ENCODE results near the gene SLC12A7. TPM values are rescaled to one million over a fixed set of nuclear protein-coding genes. Genes with fewer than 3 reads are reported as not detected.

The SLC12A7 gene
- total RNA-seq, 1 experiment from 2014 or later, result 28.1 TPM

DNA sequence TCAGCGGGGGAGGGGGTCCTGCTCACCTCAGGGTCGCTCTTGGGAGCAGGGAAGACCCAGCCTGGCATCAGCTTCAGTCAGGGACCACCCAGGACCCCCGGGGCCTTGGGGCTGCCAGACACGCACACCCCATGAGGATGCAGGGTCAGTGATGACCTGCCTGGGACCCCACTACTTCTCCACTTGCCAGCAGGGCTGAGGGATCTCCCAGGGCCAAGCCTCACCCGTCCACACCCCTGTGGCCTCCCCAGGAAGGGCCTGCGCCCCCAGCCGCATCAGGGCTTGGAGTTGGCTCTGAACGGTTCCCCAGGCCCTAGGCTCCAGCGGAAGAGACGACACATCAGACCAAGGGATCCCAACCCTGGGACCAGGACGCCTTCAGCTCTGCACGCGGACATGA lies 33.7 kb downstream of the SLC12A7 start (continued):
- TF ChIP-seq, protein P1, sequence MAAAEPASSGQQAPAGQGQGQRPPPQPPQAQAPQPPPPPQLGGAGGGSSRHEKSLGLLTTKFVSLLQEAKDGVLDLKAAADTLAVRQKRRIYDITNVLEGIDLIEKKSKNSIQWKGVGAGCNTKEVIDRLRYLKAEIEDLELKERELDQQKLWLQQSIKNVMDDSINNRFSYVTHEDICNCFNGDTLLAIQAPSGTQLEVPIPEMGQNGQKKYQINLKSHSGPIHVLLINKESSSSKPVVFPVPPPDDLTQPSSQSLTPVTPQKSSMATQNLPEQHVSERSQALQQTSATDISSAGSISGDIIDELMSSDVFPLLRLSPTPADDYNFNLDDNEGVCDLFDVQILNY (CRISPR knock-in tag; IDR thresholded peaks at IDR 0.05), result no peak
- no peak for TF ChIP-seq ZNF396 (CRISPR knock-in tag; IDR thresholded peaks at IDR 0.05; ENCODE audit: borderline replicate concordance)
- TF ChIP-seq, protein P2, sequence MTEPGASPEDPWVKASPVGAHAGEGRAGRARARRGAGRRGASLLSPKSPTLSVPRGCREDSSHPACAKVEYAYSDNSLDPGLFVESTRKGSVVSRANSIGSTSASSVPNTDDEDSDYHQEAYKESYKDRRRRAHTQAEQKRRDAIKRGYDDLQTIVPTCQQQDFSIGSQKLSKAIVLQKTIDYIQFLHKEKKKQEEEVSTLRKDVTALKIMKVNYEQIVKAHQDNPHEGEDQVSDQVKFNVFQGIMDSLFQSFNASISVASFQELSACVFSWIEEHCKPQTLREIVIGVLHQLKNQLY (CRISPR knock-in tag; IDR thresholded peaks at IDR 0.05), result no peak
- TF ChIP-seq, protein P3, sequence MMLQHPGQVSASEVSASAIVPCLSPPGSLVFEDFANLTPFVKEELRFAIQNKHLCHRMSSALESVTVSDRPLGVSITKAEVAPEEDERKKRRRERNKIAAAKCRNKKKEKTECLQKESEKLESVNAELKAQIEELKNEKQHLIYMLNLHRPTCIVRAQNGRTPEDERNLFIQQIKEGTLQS (CRISPR knock-in tag; conservative IDR thresholded peaks at IDR 0.05), result no peak
- TF ChIP-seq, protein P4, sequence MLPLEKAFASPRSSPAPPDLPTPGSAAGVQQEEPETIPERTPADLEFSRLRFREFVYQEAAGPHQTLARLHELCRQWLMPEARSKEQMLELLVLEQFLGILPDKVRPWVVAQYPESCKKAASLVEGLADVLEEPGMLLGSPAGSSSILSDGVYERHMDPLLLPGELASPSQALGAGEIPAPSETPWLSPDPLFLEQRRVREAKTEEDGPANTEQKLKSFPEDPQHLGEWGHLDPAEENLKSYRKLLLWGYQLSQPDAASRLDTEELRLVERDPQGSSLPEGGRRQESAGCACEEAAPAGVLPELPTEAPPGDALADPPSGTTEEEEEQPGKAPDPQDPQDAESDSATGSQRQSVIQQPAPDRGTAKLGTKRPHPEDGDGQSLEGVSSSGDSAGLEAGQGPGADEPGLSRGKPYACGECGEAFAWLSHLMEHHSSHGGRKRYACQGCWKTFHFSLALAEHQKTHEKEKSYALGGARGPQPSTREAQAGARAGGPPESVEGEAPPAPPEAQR (CRISPR knock-in tag; IDR thresholded peaks at IDR 0.05), result no peak
- TF ChIP-seq NR3C1 (CRISPR knock-in tag; conservative IDR thresholded peaks at IDR 0.05; ENCODE audit: low read depth), result no peak
- TF ChIP-seq SP1 (CRISPR knock-in tag; conservative IDR thresholded peaks at IDR 0.05), result no peak
- no peak for TF ChIP-seq NR1H2 (CRISPR knock-in tag; IDR thresholded peaks at IDR 0.05)
- no peak for TF ChIP-seq ZNF219 (CRISPR knock-in tag; IDR thresholded peaks at IDR 0.05; ENCODE audit: borderline replicate concordance)

DNA sequence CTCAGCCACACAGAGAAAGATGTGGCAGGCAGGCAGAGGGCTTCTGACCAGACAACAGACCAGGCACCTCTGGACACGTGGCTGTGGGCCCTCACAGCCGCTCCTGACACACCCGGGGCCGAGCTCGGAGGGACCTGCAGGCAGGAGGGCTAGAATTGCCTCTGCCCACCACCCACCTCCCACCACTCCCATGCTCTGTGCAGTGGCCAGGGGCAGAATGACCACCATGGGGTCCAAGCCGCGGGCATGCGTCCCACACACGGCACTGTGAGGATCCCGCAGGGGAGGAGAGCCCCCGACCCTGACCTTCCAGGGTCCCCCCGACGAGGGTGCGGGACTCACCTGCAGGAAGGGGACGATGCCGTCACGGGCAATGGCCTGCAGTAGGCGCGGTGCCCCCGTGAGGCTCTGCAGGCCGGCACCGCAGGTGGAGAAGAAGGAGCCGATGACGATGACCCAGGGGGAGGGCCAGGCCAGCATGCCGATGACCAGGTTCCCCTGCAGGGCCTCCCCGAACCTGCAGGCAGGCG lies 34.3 kb downstream of the SLC12A7 start:
- peaks cover 8% of the 10 kb centered on the region for H3K36me3 Mint-ChIP-seq
- ChIA-PET POLR2A (no interaction called here), CTCF (no interaction called here)
- H3K4me3 Mint-ChIP-seq, result no peak overlapping the region
- no peaks in the 10 kb centered on the region for H3K4me1 Mint-ChIP-seq
- H3K27ac Mint-ChIP-seq, result no peak overlapping the region
- no peak for ATAC-seq
- DNase-seq (ENCODE audit: low spot score), result no peak
- no peaks in the 10 kb centered on the region for H3K9me3 Mint-ChIP-seq
- H3K27me3 Mint-ChIP-seq (ENCODE audit: low read depth), result no peaks in the 10 kb centered on the region
- TF ChIP-seq, protein P5, sequence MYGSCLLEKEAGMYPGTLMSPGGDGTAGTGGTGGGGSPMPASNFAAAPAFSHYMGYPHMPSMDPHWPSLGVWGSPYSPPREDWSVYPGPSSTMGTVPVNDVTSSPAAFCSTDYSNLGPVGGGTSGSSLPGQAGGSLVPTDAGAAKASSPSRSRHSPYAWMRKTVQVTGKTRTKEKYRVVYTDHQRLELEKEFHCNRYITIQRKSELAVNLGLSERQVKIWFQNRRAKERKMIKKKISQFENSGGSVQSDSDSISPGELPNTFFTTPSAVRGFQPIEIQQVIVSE (CRISPR knock-in tag; IDR thresholded peaks at IDR 0.05; ENCODE audit: borderline replicate concordance), result no peak
- TF ChIP-seq ETV6 (CRISPR knock-in tag; IDR thresholded peaks at IDR 0.05) (no peak), NFE2L1 (CRISPR knock-in tag; IDR thresholded peaks at IDR 0.05) (no peak), GRHL2 (CRISPR knock-in tag; IDR thresholded peaks at IDR 0.05; ENCODE audit: insufficient replicate concordance, severe bottlenecking) (no peak), ZNF317 (CRISPR knock-in tag; IDR thresholded peaks at IDR 0.05; ENCODE audit: borderline replicate concordance, low read depth) (no peak), CREM (CRISPR knock-in tag; IDR thresholded peaks at IDR 0.05) (no peak), RORB (CRISPR knock-in tag; IDR thresholded peaks at IDR 0.05) (no peak), GABPB1 (CRISPR knock-in tag; IDR thresholded peaks at IDR 0.05) (no peak), TCF7 (CRISPR knock-in tag; IDR thresholded peaks at IDR 0.05; ENCODE audit: low read depth) (no peak), SMAD3 (CRISPR knock-in tag; IDR thresholded peaks at IDR 0.05; ENCODE audit: borderline replicate concordance) (no peak), ZNF423 (CRISPR knock-in tag; IDR thresholded peaks at IDR 0.05) (no peak), CREB1 (CRISPR knock-in tag; IDR thresholded peaks at IDR 0.05) (no peak)
- TF ChIP-seq, protein P6, sequence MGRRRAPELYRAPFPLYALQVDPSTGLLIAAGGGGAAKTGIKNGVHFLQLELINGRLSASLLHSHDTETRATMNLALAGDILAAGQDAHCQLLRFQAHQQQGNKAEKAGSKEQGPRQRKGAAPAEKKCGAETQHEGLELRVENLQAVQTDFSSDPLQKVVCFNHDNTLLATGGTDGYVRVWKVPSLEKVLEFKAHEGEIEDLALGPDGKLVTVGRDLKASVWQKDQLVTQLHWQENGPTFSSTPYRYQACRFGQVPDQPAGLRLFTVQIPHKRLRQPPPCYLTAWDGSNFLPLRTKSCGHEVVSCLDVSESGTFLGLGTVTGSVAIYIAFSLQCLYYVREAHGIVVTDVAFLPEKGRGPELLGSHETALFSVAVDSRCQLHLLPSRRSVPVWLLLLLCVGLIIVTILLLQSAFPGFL (CRISPR knock-in tag; IDR thresholded peaks at IDR 0.05; ENCODE audit: borderline replicate concordance), result no peak
- TF ChIP-seq, protein P7, sequence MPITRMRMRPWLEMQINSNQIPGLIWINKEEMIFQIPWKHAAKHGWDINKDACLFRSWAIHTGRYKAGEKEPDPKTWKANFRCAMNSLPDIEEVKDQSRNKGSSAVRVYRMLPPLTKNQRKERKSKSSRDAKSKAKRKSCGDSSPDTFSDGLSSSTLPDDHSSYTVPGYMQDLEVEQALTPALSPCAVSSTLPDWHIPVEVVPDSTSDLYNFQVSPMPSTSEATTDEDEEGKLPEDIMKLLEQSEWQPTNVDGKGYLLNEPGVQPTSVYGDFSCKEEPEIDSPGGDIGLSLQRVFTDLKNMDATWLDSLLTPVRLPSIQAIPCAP (CRISPR knock-in tag; IDR thresholded peaks at IDR 0.05), result no peak
- TF ChIP-seq, protein P8, sequence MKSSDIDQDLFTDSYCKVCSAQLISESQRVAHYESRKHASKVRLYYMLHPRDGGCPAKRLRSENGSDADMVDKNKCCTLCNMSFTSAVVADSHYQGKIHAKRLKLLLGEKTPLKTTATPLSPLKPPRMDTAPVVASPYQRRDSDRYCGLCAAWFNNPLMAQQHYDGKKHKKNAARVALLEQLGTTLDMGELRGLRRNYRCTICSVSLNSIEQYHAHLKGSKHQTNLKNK (CRISPR knock-in tag; IDR thresholded peaks at IDR 0.05), result no peak
- TF ChIP-seq, protein P9, sequence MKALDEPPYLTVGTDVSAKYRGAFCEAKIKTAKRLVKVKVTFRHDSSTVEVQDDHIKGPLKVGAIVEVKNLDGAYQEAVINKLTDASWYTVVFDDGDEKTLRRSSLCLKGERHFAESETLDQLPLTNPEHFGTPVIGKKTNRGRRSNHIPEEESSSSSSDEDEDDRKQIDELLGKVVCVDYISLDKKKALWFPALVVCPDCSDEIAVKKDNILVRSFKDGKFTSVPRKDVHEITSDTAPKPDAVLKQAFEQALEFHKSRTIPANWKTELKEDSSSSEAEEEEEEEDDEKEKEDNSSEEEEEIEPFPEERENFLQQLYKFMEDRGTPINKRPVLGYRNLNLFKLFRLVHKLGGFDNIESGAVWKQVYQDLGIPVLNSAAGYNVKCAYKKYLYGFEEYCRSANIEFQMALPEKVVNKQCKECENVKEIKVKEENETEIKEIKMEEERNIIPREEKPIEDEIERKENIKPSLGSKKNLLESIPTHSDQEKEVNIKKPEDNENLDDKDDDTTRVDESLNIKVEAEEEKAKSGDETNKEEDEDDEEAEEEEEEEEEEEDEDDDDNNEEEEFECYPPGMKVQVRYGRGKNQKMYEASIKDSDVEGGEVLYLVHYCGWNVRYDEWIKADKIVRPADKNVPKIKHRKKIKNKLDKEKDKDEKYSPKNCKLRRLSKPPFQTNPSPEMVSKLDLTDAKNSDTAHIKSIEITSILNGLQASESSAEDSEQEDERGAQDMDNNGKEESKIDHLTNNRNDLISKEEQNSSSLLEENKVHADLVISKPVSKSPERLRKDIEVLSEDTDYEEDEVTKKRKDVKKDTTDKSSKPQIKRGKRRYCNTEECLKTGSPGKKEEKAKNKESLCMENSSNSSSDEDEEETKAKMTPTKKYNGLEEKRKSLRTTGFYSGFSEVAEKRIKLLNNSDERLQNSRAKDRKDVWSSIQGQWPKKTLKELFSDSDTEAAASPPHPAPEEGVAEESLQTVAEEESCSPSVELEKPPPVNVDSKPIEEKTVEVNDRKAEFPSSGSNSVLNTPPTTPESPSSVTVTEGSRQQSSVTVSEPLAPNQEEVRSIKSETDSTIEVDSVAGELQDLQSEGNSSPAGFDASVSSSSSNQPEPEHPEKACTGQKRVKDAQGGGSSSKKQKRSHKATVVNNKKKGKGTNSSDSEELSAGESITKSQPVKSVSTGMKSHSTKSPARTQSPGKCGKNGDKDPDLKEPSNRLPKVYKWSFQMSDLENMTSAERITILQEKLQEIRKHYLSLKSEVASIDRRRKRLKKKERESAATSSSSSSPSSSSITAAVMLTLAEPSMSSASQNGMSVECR (CRISPR knock-in tag; IDR thresholded peaks at IDR 0.05; ENCODE audit: borderline replicate concordance), result no peak
- TF ChIP-seq, protein P10, sequence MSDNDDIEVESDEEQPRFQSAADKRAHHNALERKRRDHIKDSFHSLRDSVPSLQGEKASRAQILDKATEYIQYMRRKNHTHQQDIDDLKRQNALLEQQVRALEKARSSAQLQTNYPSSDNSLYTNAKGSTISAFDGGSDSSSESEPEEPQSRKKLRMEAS (CRISPR knock-in tag; IDR thresholded peaks at IDR 0.05), result no peak
